GM18498 (cell line): ENCODE measurements around the gene PLCE1.

Source experiments
- ATAC-seq: cut with Tn5 transposase; IDR thresholded peaks from one replicate; pipeline ENCODE4 v1.9.1; 2021; ENCODE audit warnings: mild to moderate bottlenecking, moderate library complexity; ENCODE audit not compliant: unreplicated experiment

The PLCE1 gene

GRCh38 chr10:94016727-94017714 is 23.3 kb downstream of the PLCE1 start:
- ATAC-seq: no peak

GRCh38 chr10:94018107-94018506 is 24.4 kb downstream of the PLCE1 start:
- ATAC-seq: no peak

DNA sequence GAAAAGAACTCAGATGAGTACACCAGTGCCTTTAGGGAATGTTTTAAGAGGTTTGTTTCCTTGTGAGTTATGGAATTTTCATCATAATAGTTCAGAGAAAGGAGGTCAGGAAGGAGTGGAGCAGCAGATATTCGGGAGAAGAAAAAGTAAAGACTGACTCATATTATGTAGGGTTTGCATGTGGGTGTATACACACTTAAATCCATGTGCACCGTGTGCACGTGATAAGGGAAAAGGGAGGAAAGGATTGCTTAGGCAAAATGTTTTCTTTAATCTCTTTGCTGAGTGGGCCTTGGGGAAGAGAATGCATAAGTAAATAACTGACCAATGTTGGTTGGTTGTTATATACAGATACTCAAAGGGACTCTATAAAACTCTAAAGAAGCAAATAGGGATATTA is 30.2 kb downstream of the PLCE1 start:
- no peak for ATAC-seq

- no peak for ATAC-seq
Observed at GRCh38 chr10:94024407-94024806, 30.7 kb downstream of the PLCE1 start.

DNA sequence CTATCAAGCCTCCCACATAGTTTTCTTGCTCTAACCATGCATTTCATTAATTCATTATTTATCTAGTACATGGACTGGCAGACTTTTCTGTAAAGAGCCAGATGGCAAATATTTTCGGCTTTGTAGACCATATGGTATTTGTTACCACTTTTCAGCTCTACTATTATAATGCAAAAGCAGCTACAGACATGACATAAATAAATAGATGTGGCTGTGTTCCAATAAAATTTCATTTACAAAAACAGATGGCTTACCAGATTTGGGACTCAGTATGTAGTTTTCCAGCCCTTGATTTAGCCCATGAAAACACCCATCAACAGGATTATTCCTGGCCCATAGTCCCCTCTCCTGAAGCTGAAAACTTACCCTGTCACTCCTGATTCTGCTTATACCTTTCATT is 32.1 kb downstream of the PLCE1 start:
- no peak for ATAC-seq

DNA sequence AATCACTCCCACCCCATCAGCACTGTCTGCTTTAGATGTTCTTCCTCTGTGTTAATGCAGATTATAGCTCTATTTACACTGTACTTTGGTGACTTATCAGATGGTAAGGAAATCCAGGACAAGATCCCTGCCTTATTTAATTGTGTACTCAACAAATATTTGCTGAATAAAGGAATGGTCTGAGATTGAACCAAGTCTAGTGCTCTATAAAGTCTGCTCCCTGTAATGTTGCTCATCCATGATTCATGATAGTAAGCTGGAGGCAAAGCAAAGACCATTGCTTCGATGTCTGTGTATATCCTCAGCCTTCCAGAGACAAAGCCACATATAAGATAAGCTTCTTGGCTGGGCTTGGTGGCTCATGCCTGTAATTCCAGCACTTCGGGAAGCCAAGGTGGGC is 33.5 kb downstream of the PLCE1 start:
- ATAC-seq: no peak

DNA sequence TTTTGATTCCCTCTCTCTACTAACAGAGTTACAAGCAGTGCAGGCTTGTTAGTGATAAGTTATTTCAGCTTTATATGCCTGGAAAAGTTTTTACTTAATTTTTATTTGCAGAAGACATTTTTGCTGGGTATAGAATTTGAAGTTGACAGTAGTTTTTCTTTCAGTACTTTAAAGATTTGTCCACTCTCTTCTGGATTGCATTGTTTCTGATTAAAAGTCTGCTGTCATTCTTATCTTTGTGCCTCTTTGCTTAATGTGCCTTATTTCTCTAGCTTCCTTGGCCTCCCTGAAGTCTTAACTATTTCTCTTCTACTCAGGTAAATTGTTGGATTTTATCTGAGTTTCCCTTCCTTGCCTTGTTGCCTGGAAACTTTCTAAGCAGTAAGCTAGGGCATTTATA is 36.2 kb downstream of the PLCE1 start:
- ATAC-seq: no peak

GRCh38 chr10:94035982-94036765 is 42.4 kb downstream of the PLCE1 start:
- no peak for ATAC-seq

DNA sequence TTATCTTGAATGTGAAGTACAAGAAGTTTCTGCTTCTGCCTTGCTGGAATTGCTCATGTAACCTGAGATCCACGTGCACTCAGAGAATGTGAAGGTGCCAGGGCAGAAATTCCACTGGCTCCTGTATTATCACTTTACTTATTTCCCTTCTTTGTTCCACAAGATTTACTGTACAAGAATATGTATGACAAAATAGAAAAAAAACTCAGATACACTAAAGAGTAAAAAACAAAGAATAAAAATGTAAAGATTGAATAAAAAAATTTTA is 43.0 kb downstream of the PLCE1 start:
- ATAC-seq: no peak

DNA sequence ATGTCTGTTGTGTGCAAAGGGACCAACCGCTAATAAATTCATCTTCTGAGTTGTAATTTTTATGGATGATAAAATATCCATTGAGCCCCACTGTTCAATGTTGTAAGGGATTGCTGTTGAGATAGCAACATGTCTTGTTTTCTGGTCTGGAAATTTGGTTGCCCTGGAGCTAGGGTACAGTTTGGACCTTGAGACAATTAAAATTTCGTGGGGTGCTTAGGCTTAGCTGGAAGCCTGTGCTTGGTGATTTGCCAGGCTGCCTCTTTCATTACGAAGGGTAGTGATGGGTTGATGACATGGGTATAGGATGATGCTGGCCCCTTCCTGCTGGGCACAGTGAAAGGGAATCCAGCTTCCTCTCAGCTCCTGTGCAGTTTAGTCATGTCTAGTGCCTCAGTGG is 43.6 kb downstream of the PLCE1 start:
- no peak for ATAC-seq

- no peak for ATAC-seq
Observed at GRCh38 chr10:94038024-94038423, 44.3 kb downstream of the PLCE1 start.

GRCh38 chr10:94041206-94041605 is 47.5 kb downstream of the PLCE1 start:
- no peak for ATAC-seq

DNA sequence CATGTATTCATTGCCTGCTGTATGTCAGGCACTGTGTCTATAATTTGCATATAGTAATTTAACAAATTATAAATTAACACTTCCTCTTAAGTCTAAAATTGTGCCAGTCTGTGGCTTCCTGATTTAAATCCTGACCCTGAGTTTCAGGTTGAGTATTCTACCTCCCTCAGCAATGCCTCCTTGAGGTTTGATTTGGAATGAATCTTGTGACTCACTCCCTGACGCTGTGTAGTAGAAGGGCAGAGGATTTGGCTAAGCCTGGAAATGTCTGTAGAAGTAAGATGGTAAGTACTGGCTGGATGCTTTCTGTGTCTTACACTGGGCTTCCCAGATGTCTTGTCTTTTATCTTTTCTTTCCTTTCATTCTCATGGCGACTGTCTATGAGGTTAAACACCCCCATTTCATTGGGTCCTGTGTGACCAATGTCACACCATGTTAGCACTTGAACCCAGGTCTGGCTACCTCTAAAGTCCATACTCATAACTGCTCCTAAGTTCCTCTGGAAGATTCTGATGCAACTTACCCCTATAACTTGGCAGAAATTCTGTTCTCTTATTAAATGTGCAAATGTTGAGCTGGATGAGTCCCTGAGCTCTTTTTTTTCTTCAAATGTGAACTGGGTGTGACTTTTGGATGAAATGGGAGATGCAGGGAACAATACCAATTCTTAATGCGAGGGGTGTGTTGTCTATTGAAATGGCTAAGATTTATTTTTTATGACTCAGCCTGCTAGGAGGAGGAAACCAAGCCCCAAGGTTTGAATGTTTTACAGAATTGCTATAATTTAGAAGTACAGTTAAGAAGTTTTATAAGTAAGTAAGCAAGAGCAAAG is 48.5 kb downstream of the PLCE1 start:
- ATAC-seq: no peak

DNA sequence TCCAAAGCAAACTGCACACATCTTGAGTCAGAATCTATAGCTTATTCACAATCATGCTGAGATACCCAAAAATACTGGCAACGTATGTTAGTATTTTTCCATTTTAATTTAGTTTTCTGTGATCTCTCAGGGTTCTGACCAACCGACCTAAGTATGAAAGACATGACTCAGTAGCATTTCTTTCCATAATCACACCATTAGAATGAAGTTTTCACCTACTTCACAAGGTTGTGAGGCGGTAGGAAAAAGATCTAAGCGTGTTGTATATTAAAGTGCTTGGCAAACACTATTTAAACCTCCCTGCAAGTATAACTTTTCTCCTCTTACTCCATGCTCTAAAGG is 49.1 kb downstream of the PLCE1 start:
- ATAC-seq: no peak
